NB4 (cell line): Measurements from ENCODE around the gene DHCR24.

Source experiments
- CTCF ChIP-seq: IDR thresholded peaks from one replicate; pipeline ENCODE4 v1.5.1; 2012; ENCODE audit warnings: low read depth, low read length
- MAX ChIP-seq: IDR thresholded peaks from 2 replicates; pipeline ENCODE4 v1.6.1; 2011; ENCODE audit warnings: low read depth, low read length

- TF ChIP-seq CTCF, result no peak
- TF ChIP-seq MAX, result no peak
Observed at GRCh38 chr1:54922921-54923421, 36.0 kb upstream of the DHCR24 start.
